Measurements from ENCODE around the gene QRICH2. TPM values are rescaled to one million over a fixed set of nuclear protein-coding genes. Genes with fewer than 3 reads are reported as not detected.
"Not testable (repeated sequence)": the region's sequence is repeated elsewhere in the genome, so short reads cannot be mapped to it uniquely, and the experiment has no call there.

Gene QRICH2
- total RNA-seq, 1 donor from 2014 or later: 3.8 TPM

DNA sequence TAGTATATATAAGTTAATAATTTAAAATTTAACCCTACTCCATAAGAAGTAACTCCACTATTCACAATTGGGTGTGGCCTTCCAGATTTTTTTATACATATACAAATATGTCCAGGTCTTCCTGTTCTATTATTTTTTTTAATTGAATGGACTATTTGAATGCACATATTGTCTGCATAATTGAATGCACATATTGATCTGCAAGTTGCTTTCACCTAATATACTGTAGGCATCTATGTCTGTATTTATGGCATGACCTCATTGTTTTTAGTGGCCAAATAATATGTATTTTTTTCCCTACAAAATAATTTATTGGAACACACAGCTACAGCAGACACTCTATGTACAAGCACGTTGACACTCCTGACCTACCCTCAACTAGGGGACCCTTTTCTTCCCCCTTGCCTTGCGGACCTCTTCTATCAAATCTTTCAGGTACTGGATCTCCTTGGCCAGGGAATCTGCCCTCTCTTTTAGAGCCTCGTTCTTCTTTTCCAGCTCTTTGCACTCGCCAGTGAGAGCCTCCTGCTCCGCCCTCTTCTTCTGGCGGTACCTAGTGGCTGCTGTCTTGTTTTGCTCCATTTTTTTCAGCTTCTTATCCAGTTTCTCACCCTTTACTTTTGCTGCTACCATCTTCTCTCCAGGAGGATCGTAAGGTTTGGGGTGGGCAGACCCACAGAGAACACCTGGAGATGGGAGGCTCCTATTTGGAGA, 82.5 kb downstream of the QRICH2 start:
- H3K9me3 ChIP-seq (ENCODE audit: insufficient read depth, low read depth, low read length); DNase-seq (ENCODE audit: low read depth); H3K9ac ChIP-seq (ENCODE audit: low read length); H3K27me3 ChIP-seq (ENCODE audit: insufficient read depth, low read length); H3K4me3 Mint-ChIP-seq (ENCODE audit: unreplicated experiment); H3K4me1 Mint-ChIP-seq (ENCODE audit: low read depth, unreplicated experiment); H3K4me2 ChIP-seq (ENCODE audit: low read length); H3K36me3 Mint-ChIP-seq (ENCODE audit: low read depth, unreplicated experiment); H3K27ac Mint-ChIP-seq (ENCODE audit: unreplicated experiment); H3K9me3 Mint-ChIP-seq (ENCODE audit: unreplicated experiment); H3K4me1 ChIP-seq (ENCODE audit: insufficient read depth, low read length); H2AFZ ChIP-seq (ENCODE audit: low read depth, low read length); H3K4me3 ChIP-seq (ENCODE audit: insufficient read depth, low read depth, low read length); H4K20me1 ChIP-seq (ENCODE audit: insufficient read depth, low read length); H3K36me3 ChIP-seq (ENCODE audit: insufficient read depth, low read length); H3K79me2 ChIP-seq (ENCODE audit: insufficient read depth, low read length); FAIRE-seq; H3K27ac ChIP-seq (ENCODE audit: low read depth, low read length): not testable (repeated sequence)
- H3K27me3 Mint-ChIP-seq (ENCODE audit: low read depth, unreplicated experiment): peaks cover 15% of the 10 kb centered on the region

Other genes starting within 250 kb of the QRICH2 start
- gene SRP68, start 235.8 kb downstream of the QRICH2 start, total RNA-seq: 74.3 and 75.3 TPM in 2 replicates
- gene GALR2, start 233.5 kb downstream of the QRICH2 start, total RNA-seq: 0.36 TPM in 1 of 2 replicates, not detected in the other
- 0.23 TPM in 1 of 2 replicates, not detected in the other for gene ZACN, start 229.1 kb downstream of the QRICH2 start, total RNA-seq
- gene EXOC7, start 204.5 kb downstream of the QRICH2 start, total RNA-seq: 145 and 154 TPM in 2 replicates
- gene FOXJ1, start 167.0 kb downstream of the QRICH2 start, total RNA-seq: 0.31 and 0.48 TPM in 2 replicates
- 1.4 and 1.8 TPM in 2 replicates for gene RNF157, start 67.8 kb downstream of the QRICH2 start, total RNA-seq
- 32.8 and 34.6 TPM in 2 replicates for gene UBALD2, start 42.9 kb downstream of the QRICH2 start, total RNA-seq
- 33.3 and 36.2 TPM in 2 replicates for gene PRPSAP1, start 45.6 kb upstream of the QRICH2 start, total RNA-seq
- gene SPHK1, start 76.3 kb upstream of the QRICH2 start, total RNA-seq: 34.8 TPM in 2 replicates
- 25.8 and 26.0 TPM in 2 replicates for gene UBE2O, start 144.9 kb upstream of the QRICH2 start, total RNA-seq
- gene AANAT, start 159.3 kb upstream of the QRICH2 start, total RNA-seq: 0.19 TPM in 1 of 2 replicates, not detected in the other
- gene RHBDF2, start 193.1 kb upstream of the QRICH2 start, total RNA-seq: 27.0 and 30.7 TPM in 2 replicates
- gene CYGB, start 229.4 kb upstream of the QRICH2 start, total RNA-seq: 20.5 and 29.2 TPM in 2 replicates
- gene PRCD, start 231.8 kb upstream of the QRICH2 start, total RNA-seq: 1.5 and 2.2 TPM in 2 replicates

Data from astrocyte (in vitro differentiated cells and primary cell).